Lower lobe of right lung (tissue), 2 donors: Measurements from ENCODE around the gene TIGD1. TPM values are rescaled to one million over a fixed set of nuclear protein-coding genes. Genes with fewer than 3 reads are reported as not detected.

Source experiments
- ATAC-seq, 2 donors: fragments of 200-7000 bp; cut with Tn5 transposase; one replicate each; pipeline ENCODE4 v1.9.1; 2020 to 2022; ENCODE audit warnings: mild to moderate bottlenecking in 2 of 2, moderate library complexity in 2 of 2
- DNase-seq: peaks from one replicate; pipeline ENCODE4 v3.0.0-alpha.2; 2020
- H3K27ac ChIP-seq: fragments of 200-600 bp; one replicate; pipeline ENCODE4 v1.8.0; 2022
- H3K27me3 ChIP-seq: fragments of 200-600 bp; one replicate; pipeline ENCODE4 v1.8.0; 2022; ENCODE audit warnings: low read depth
- H3K36me3 ChIP-seq: fragments of 200-600 bp; one replicate; pipeline ENCODE4 v1.8.0; 2022; ENCODE audit warnings: mild to moderate bottlenecking
- H3K4me1 ChIP-seq: fragments of 200-600 bp; one replicate; pipeline ENCODE4 v1.8.0; 2022
- H3K4me3 ChIP-seq: fragments of 200-600 bp; one replicate; pipeline ENCODE4 v1.8.0; 2022; ENCODE audit warnings: mild to moderate bottlenecking
- H3K9me3 ChIP-seq: fragments of 200-600 bp; one replicate; pipeline ENCODE4 v1.8.0; 2022
- CTCF ChIP-seq: fragments of 200-600 bp; IDR thresholded peaks from one replicate; pipeline ENCODE4 v1.8.0; 2022; ENCODE audit warnings: antibody characterized with exemption, mild to moderate bottlenecking
- intact Hi-C: fragments of 100-400 bp; cut with DNase I; formaldehyde crosslinking; loops from one replicate; pipeline ENCODE4 v1.11.0; 2022
- total RNA-seq: library from RNA; stranded (reverse); fragmentation: NEBNext Ultra II Directional; extraction: Animal tissue kit (Norgen Biotek cat#: 25700); gene quantifications from one replicate; pipeline ENCODE4 v1.2.1, GENCODE V29; 2021
- donor health status: DM: no; HTN: yes; CAD: no; lungs with severe emphysema.

The TIGD1 gene
- total RNA-seq, 1 donor from 2014 or later, result 3.7 TPM

GRCh38 chr2:232568161-232568560 lies 17.8 kb upstream of the TIGD1 start:
- no peak for TF ChIP-seq CTCF
- Histone ChIP-seq H3K4me1 (peaks cover 6% of the 10 kb centered on the region), H3K4me3 (no peak overlapping the region), H3K9me3 (no peaks in the 10 kb centered on the region), H3K27ac (no peak overlapping the region), H3K27me3 (no peaks in the 10 kb centered on the region), H3K36me3 (peaks cover 100% of the 10 kb centered on the region)
- DNase-seq (no peak), ATAC-seq (peak; percentile 49 to 50)
- intact Hi-C loops, result no loop called here

- H3K27ac ChIP-seq, result no peak overlapping the region
- H3K9me3 ChIP-seq, result no peaks in the 10 kb centered on the region
- peaks cover 100% of the 10 kb centered on the region for H3K36me3 ChIP-seq
- DNase-seq (no peak), ATAC-seq (no peak)
- TF ChIP-seq CTCF, result no peak
- peaks cover 6% of the 10 kb centered on the region for H3K4me1 ChIP-seq
- intact Hi-C loops, result no loop called here
- no peak overlapping the region for H3K4me3 ChIP-seq
- H3K27me3 ChIP-seq, result no peaks in the 10 kb centered on the region
These were observed 17.4 kb upstream of the TIGD1 start for GRCh38 chr2:232567721-232568120.

- Histone ChIP-seq H3K27me3 (no peaks in the 10 kb centered on the region), H3K36me3 (peaks cover 99% of the 10 kb centered on the region), H3K9me3 (no peaks in the 10 kb centered on the region), H3K4me3 (no peak overlapping the region), H3K4me1 (peaks cover 5% of the 10 kb centered on the region), H3K27ac (no peak overlapping the region)
- TF ChIP-seq CTCF, result no peak
- intact Hi-C loops, result no loop called here
- DNase-seq (no peak), ATAC-seq (peak; percentile 64 to 88)
These were observed 13.2 kb upstream of the TIGD1 start for GRCh38 chr2:232563580-232563979.

- no peak overlapping the region for H3K4me3 ChIP-seq
- ATAC-seq (no peak), DNase-seq (no peak)
- H3K4me1 ChIP-seq, result no peaks in the 10 kb centered on the region
- H3K9me3 ChIP-seq, result no peaks in the 10 kb centered on the region
- no peak overlapping the region for H3K27ac ChIP-seq
- TF ChIP-seq CTCF, result no peak
- H3K27me3 ChIP-seq, result no peaks in the 10 kb centered on the region
- intact Hi-C loops, result no loop called here
- peaks cover 99% of the 10 kb centered on the region for H3K36me3 ChIP-seq
These were observed 12.3 kb upstream of the TIGD1 start for GRCh38 chr2:232562515-232563151.

GRCh38 chr2:232556426-232556825 lies 6.1 kb upstream of the TIGD1 start:
- intact Hi-C loops, result no loop called here
- no peak for ATAC-seq
- Histone ChIP-seq H3K27me3 (no peaks in the 10 kb centered on the region), H3K27ac (no peak overlapping the region), H3K9me3 (no peaks in the 10 kb centered on the region), H3K36me3 (peaks cover 84% of the 10 kb centered on the region), H3K4me3 (no peak overlapping the region), H3K4me1 (peaks cover 34% of the 10 kb centered on the region)
- no peak for DNase-seq
- no peak for TF ChIP-seq CTCF
